Left ventricle myocardium inferior (tissue), 1 donor: ENCODE data around the gene SOST. TPM values are rescaled to one million over a fixed set of nuclear protein-coding genes. Genes with fewer than 3 reads are reported as not detected.
A peak's percentile ranks its signal among the peaks of the same experiment; 100 is the strongest.

Experiments
- DNase-seq: peaks from one replicate; pipeline ENCODE4 v3.0.0-alpha.2; 2020
- H3K27ac ChIP-seq: fragments of 200-600 bp; replicated peaks from 2 replicates; pipeline ENCODE4 v1.8.0; 2021
- H3K27me3 ChIP-seq: fragments of 200-600 bp; 2 replicates; pipeline ENCODE4 v1.8.0; 2021; ENCODE audit warnings: low read depth
- H3K36me3 ChIP-seq: fragments of 200-600 bp; 2 replicates; pipeline ENCODE4 v1.8.0; 2021
- H3K4me1 ChIP-seq: fragments of 200-600 bp; 2 replicates; pipeline ENCODE4 v1.8.0; 2021
- H3K4me3 ChIP-seq: fragments of 200-600 bp; 2 replicates; pipeline ENCODE4 v1.8.0; 2021; ENCODE audit warnings: mild to moderate bottlenecking, moderate library complexity
- H3K9me3 ChIP-seq: fragments of 200-600 bp; replicated peaks from 2 replicates; pipeline ENCODE4 v1.8.0; 2021
- intact Hi-C: fragments of 100-400 bp; cut with micrococcal nuclease; formaldehyde crosslinking; loops from one replicate; pipeline ENCODE4 v1.11.0; 2022
- total RNA-seq: library from RNA; stranded (reverse); fragmentation: NEBNext Ultra II Directional; extraction: Animal tissue kit (Norgen Biotek cat#: 25700); gene quantifications from one replicate; pipeline ENCODE4 v1.2.1, GENCODE V29; 2021
- TF ChIP-seq, protein P1 (sequence below): fragments of 200-600 bp; IDR thresholded peaks from 2 replicates; pipeline ENCODE4 v1.8.0; 2021; ENCODE audit warnings: antibody characterized with exemption, mild to moderate bottlenecking, borderline replicate concordance
- donor health status: DM: no; HTN: yes; CAD: no; lungs with severe emphysema.

The SOST gene
- total RNA-seq, 1 donor from 2014 or later, result 0.14 TPM

DNA sequence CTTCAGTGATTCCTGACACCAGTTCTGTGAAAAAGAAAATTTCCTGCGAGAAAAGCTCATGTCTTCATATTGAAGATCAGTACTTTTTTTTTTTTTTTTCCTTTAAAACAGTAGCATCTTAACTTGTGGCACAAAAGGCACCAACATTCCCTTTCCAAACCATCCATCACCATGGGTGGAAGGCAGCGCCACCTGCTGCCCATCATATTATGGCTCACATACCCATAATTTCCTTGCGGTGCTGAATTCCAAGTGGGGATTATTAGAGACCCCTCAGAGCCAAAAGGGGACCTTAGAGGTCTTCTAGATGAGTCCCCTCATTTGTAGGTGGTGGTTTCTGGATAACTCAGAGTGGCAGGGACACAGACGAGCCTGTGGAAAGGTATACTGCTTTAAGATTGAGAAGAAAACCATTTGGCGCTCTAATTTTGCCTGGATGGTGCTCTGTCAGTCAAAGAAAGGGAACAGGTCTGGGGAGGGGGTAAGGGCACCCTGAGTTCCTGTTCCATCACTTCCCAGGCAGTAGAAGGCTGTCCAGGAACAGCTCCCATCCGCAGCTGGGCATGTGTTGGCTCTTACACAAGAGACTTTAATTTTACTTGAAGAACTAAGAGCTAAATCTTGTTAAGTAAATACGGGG is 7.9 kb upstream of the SOST start:
- Histone ChIP-seq H3K27me3 (no peaks in the 10 kb centered on the region), H3K9me3 (no peaks in the 10 kb centered on the region), H3K36me3 (peaks cover 40% of the 10 kb centered on the region), H3K27ac (peak overlapping the region; percentile 75), H3K4me3 (no peak overlapping the region), H3K4me1 (peaks cover 43% of the 10 kb centered on the region)
- intact Hi-C loops, result no loop called here
- DNase-seq, result peak; percentile 57
- TF ChIP-seq, protein P1, sequence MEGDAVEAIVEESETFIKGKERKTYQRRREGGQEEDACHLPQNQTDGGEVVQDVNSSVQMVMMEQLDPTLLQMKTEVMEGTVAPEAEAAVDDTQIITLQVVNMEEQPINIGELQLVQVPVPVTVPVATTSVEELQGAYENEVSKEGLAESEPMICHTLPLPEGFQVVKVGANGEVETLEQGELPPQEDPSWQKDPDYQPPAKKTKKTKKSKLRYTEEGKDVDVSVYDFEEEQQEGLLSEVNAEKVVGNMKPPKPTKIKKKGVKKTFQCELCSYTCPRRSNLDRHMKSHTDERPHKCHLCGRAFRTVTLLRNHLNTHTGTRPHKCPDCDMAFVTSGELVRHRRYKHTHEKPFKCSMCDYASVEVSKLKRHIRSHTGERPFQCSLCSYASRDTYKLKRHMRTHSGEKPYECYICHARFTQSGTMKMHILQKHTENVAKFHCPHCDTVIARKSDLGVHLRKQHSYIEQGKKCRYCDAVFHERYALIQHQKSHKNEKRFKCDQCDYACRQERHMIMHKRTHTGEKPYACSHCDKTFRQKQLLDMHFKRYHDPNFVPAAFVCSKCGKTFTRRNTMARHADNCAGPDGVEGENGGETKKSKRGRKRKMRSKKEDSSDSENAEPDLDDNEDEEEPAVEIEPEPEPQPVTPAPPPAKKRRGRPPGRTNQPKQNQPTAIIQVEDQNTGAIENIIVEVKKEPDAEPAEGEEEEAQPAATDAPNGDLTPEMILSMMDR, result peak; percentile 91

DNA sequence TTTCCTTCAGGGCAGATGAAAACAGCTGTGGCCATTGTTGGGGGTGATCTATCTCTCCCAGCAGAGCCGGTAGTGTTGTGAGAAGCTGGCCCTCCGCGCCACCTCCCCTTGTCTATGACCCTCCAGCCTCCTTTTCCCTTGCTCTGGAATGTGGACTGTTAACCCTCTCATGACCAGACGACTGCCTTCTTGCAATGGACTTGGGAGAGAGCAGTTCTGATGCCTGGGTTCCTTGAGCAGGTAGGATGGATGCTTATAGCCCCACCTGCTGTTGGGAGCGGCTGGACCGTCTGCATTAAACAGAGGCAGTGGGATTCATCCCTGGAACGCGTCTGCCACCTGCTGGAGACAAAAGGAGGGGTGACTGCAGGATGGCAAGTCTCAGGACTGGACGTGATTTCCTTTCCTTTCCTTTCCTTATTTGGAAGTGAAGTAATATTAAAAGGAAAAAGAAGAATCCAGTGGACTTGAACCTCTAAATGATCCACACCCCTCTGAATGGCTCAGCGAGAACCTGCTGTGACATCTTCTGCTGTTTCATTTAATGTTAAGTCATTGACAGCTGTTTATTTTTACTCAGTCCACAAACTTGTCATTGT is 1.8 kb upstream of the SOST start:
- intact Hi-C loops, result no loop called here
- H3K27ac ChIP-seq, result no peak overlapping the region
- peaks cover 36% of the 10 kb centered on the region for H3K27me3 ChIP-seq

DNA sequence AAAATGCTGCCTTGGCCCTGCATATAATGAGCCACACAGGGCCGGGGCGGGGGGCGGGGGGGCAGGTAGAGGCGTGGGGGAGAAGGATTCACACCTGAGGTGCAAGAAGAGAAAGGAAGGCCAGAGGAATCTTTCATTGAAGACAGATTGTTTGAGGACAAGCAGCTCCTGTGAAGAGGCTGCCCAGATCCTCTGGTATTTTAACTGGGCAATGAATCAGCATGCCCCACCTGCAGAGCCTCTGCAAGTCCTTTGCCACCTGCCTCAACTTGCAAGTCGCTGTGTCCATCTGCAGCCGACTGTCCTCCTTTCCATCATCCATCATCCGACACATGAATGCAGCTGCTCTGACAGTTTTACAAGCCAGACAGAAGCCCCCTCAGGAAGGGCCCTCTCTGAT is 1.2 kb upstream of the SOST start:
- TF ChIP-seq, protein P1, result no peak
- peaks cover 41% of the 10 kb centered on the region for H3K27me3 ChIP-seq
- H3K36me3 ChIP-seq, result no peaks in the 10 kb centered on the region
- intact Hi-C loops, result no loop called here
- H3K4me3 ChIP-seq, result no peak overlapping the region
- H3K9me3 ChIP-seq, result no peaks in the 10 kb centered on the region
- H3K27ac ChIP-seq, result no peak overlapping the region
- H3K4me1 ChIP-seq, result peaks cover 13% of the 10 kb centered on the region
- no peak for DNase-seq

More for the DNA sequence above, 1.8 kb upstream of the SOST start:
- TF ChIP-seq, protein P1, result peak; percentile 99
- Histone ChIP-seq H3K4me1 (peaks cover 8% of the 10 kb centered on the region), H3K9me3 (no peaks in the 10 kb centered on the region), H3K4me3 (no peak overlapping the region), H3K36me3 (no peaks in the 10 kb centered on the region)
- DNase-seq, result peak; percentile 92

DNA sequence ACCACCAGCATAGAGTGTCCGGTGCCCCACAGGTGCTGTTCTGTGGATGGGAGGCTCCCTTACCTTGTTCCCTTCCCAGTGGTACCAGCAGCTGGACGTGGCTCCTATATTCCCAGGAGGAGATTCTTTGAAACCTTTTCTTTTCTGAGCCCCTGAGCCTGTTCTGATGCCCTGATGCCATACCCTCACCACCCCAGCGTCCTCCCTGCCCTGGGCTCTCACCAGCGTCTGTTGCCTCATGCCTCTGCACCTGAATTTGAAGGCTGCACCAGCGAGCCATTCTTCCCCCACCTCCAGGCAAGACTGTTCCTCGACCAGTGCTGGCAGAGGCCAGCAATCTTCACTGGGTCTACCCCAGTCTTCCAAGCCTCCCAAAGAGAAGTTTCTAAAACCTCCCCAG is 505 bp downstream of the SOST start:
- no peak for DNase-seq
- Histone ChIP-seq H3K4me1 (peaks cover 13% of the 10 kb centered on the region), H3K36me3 (no peaks in the 10 kb centered on the region), H3K9me3 (no peaks in the 10 kb centered on the region), H3K4me3 (no peak overlapping the region), H3K27me3 (peaks cover 46% of the 10 kb centered on the region), H3K27ac (no peak overlapping the region)
- TF ChIP-seq, protein P1, result no peak
- intact Hi-C loops, result no loop called here

DNA sequence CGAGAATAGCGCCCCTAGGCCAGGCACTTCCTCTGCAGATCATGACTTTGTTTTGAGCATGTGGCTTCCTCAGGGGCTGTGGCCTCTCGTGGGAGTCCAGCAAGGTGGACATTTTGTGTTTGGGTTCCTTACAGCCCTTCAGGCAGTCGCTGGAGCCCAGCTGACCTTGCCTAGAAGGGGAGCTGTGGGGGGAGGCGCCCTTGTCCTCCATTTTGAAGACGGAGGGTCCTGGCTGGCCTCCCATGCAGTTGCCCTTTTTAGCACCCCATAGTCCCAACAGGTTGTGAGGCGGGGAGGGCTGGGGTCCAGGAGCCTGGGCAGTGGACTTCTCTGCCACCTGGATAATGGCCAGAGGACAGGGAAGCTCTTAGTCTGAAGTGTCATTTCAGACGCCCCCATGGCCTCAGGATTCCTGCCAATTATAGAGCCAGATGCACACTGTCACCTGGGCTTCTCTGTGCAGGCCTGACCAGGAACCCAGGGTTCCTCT is 1.4 kb downstream of the SOST start:
- no peak for DNase-seq
- Histone ChIP-seq H3K36me3 (no peaks in the 10 kb centered on the region), H3K9me3 (no peaks in the 10 kb centered on the region), H3K4me1 (peaks cover 13% of the 10 kb centered on the region), H3K27me3 (peaks cover 46% of the 10 kb centered on the region), H3K27ac (no peak overlapping the region), H3K4me3 (no peak overlapping the region)
- TF ChIP-seq, protein P1, result no peak
- intact Hi-C loops, result no loop called here
